Cardiac muscle cell (in vitro differentiated cells and primary cell): ENCODE measurements around the gene PRMT6. TPM values are rescaled to one million over a fixed set of nuclear protein-coding genes. Genes with fewer than 3 reads are reported as not detected.
"Not testable (repeated sequence)": the region's sequence is repeated elsewhere in the genome, so short reads cannot be mapped to it uniquely, and the experiment has no call there.

Source experiments
- DNase-seq, 2 donors: peaks; one replicate each; pipeline versions ENCODE4 v3.0.0 to v3.0.0-alpha.2; 2010 to 2017; ENCODE audit warnings: low read depth in 1 of 2, low spot score in 1 of 2
- H3K27ac ChIP-seq: fragments of 200-600 bp; sonication (generic); 2 replicates; pipeline ENCODE4 v1.5.1; 2016
- H3K27me3 ChIP-seq: fragments of 200-600 bp; sonication (generic); 2 replicates; pipeline ENCODE4 v1.6.0; 2016; ENCODE audit warnings: control low read depth
- H3K36me3 ChIP-seq: fragments of 200-600 bp; sonication (generic); 2 replicates; pipeline ENCODE4 v1.5.1; 2016; ENCODE audit warnings: control low read depth
- H3K4me1 ChIP-seq: fragments of 200-600 bp; sonication (generic); 2 replicates; pipeline ENCODE4 v1.8.1; 2017; ENCODE audit warnings: low read depth, mild to moderate bottlenecking, mixed run types
- H3K4me3 ChIP-seq: fragments of 200-600 bp; sonication (generic); 2 replicates; pipeline ENCODE4 v1.5.1; 2016; ENCODE audit warnings: mild to moderate bottlenecking
- H3K9me3 ChIP-seq: fragments of 200-600 bp; sonication (generic); 2 replicates; pipeline ENCODE4 v1.5.1; 2017; ENCODE audit warnings: low read depth, mild to moderate bottlenecking, control low read depth
- CTCF ChIP-seq: IDR thresholded peaks from 2 replicates; pipeline ENCODE4 v1.5.1; 2012; ENCODE audit warnings: low read depth, mild to moderate bottlenecking, low read length
- polyA plus RNA-seq: library from polyadenylated mRNA; unstranded; fragments of >200 nt; fragmentation: Nextera tagmentation; extraction: Ambion mirVana; gene quantifications from 2 replicates; pipeline ENCODE4 v1.2.1, GENCODE V29; 2016
- total RNA-seq: library from RNA; depleted of rRNA; stranded (reverse); fragments of >200 nt; gene quantifications from 2 replicates; pipeline ENCODE4 v1.2.3, GENCODE V29; 2016

Gene PRMT6
- total and polyA plus RNA-seq, 2 experiments from 2014 or later, result 46.3 to 46.5 TPM

GRCh38 chr1:107079249-107079648, 22.8 kb downstream of the PRMT6 start:
- no peaks in the 10 kb centered on the region for H3K27me3 ChIP-seq
- H3K36me3 ChIP-seq, result no peaks in the 10 kb centered on the region
- H3K4me1 ChIP-seq, result no peaks in the 10 kb centered on the region
- no peak overlapping the region for H3K4me3 ChIP-seq
- no peak for DNase-seq
- H3K27ac ChIP-seq, result no peak overlapping the region
- no peaks in the 10 kb centered on the region for H3K9me3 ChIP-seq
- no peak for TF ChIP-seq CTCF

- Histone ChIP-seq H3K9me3 (no peaks in the 10 kb centered on the region), H3K27ac (no peak overlapping the region), H3K4me1 (no peaks in the 10 kb centered on the region), H3K27me3 (no peaks in the 10 kb centered on the region), H3K36me3 (no peaks in the 10 kb centered on the region), H3K4me3 (no peak overlapping the region)
- TF ChIP-seq CTCF, result no peak
- no peak for DNase-seq
These were observed 24.6 kb downstream of the PRMT6 start for GRCh38 chr1:107081102-107081501.

- Histone ChIP-seq H3K9me3 (no peaks in the 10 kb centered on the region), H3K4me3 (no peak overlapping the region), H3K27ac (no peak overlapping the region), H3K27me3 (no peaks in the 10 kb centered on the region), H3K4me1 (no peaks in the 10 kb centered on the region), H3K36me3 (no peaks in the 10 kb centered on the region)
- TF ChIP-seq CTCF, result no peak
- no peak for DNase-seq
These were observed 34.9 kb downstream of the PRMT6 start for GRCh38 chr1:107091418-107091817.

GRCh38 chr1:107093395-107093794, 36.9 kb downstream of the PRMT6 start:
- H3K4me1 ChIP-seq, H3K9me3 ChIP-seq, H3K27ac ChIP-seq, H3K36me3 ChIP-seq, DNase-seq, H3K27me3 ChIP-seq, H3K4me3 ChIP-seq: not testable (repeated sequence)

GRCh38 chr1:107095647-107096046, 39.2 kb downstream of the PRMT6 start:
- H3K27me3 ChIP-seq, result no peaks in the 10 kb centered on the region
- H3K27ac ChIP-seq, result no peak overlapping the region
- no peak for DNase-seq
- no peak for TF ChIP-seq CTCF
- H3K4me3 ChIP-seq, result no peak overlapping the region
- no peaks in the 10 kb centered on the region for H3K4me1 ChIP-seq
- H3K9me3 ChIP-seq, result no peaks in the 10 kb centered on the region
- no peaks in the 10 kb centered on the region for H3K36me3 ChIP-seq

GRCh38 chr1:107096690-107097089, 40.2 kb downstream of the PRMT6 start:
- Histone ChIP-seq H3K9me3 (no peaks in the 10 kb centered on the region), H3K4me1 (no peaks in the 10 kb centered on the region), H3K36me3 (no peaks in the 10 kb centered on the region), H3K27ac (no peak overlapping the region), H3K4me3 (no peak overlapping the region), H3K27me3 (no peaks in the 10 kb centered on the region)
- TF ChIP-seq CTCF, result no peak
- DNase-seq, result no peak
